HG03457 (cell line): Measurements from ENCODE around the gene CDK2.
"Not testable (repeated sequence)": the region's sequence is repeated elsewhere in the genome, so short reads cannot be mapped to it uniquely, and the experiment has no call there.

Source experiments
- ATAC-seq: cut with Tn5 transposase; IDR thresholded peaks from one replicate; pipeline ENCODE4 v1.9.1; 2021; ENCODE audit warnings: moderate number of reproducible peaks; ENCODE audit not compliant: unreplicated experiment

The CDK2 gene

DNA sequence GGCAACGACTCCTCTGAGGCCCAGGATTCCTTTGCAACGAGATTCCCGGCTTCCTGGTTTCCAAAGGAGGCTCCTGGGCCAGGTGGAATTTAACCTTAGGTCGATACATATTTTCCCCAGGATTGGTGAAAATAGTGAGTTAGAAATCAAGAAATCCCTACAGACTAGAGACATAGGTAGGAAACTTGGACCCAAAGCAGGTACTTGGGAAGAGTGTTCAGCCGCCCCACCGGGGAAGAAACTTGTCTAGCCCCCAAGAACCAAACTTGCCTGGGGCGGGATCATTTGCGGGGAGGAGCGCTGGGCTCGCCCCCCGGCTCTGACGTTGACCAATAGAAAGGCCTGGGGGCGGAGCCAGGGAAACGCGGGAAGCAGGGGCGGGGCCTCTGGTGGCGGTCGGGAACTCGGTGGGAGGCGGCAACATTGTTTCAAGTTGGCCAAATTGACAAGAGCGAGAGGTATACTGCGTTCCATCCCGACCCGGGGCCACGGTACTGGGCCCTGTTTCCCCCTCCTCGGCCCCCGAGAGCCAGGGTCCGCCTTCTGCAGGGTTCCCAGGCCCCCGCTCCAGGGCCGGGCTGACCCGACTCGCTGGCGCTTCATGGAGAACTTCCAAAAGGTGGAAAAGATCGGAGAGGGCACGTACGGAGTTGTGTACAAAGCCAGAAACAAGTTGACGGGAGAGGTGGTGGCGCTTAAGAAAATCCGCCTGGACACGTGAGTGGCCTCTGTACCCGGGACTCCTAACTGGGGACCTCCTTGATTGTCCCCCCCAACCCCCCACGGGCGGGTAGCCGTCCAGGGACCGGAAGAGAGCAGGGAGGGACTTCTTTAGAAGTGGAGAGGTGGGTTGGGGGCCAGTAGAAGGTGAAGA is at the start of gene CDK2:
TSS of gene CDK2 (plus strand) at position 423 of the 874 bp plus-strand sequence. CDS start at position 602, 179 bp downstream.
- ATAC-seq = peak; percentile 78

DNA sequence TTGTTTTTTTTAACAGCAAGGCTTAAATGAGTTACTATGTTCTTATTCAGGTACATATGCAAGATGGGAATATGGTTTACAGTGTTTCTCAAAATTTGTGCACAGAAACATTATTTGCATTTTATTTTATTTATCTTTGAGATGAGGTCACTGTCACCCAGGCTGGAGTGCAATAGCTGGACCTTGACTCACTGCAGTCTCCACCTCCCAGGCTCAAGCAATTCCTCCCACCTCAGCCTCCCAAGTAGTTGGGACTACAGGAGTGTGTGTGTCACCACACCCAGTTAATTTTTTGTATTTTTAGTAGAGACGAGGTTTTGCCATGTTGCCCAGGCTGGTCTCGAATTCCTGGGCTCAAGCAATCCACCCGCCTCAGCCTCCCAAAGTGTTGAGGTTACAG is 47.6 kb upstream of the CDK2 start:
- ATAC-seq = not testable (repeated sequence)

DNA sequence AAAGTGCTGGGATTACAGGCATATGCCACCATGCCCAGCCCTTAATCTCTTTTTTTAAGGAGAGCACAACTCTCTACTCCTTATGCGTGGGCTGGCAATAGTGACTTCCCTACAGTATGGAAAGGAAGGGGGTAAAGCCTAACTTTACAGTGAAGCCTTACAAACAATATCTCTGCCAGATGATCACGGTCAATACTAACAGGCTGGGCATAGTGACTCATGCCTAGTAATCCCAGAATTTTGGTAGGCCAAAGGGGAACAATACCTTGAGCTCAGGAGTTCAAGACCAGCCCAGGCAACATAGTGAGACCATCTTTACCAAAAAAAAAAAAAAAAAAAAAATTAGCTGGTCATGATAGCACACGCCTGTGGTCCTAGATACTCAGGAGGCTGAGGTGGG is 44.5 kb upstream of the CDK2 start:
- no peak for ATAC-seq

DNA sequence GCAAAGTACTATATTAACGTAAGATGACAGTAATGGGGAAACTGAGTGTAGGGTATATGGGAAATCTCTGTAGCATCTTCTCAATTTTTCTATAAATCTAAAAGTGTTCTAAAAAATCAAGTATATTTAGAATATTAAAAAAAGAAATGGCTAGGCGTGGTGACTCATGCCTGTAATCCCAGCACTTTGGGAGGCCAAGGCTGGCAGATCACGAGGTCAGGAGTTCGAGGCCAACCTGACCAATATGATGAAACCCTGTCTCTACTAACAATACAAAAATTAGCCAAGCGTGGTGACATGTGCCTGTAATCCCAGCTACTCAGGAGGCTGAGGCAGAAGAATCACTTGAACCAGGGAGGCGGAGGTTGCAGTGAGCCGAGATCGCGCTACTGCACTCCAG is 43.0 kb upstream of the CDK2 start:
- not testable (repeated sequence) for ATAC-seq

DNA sequence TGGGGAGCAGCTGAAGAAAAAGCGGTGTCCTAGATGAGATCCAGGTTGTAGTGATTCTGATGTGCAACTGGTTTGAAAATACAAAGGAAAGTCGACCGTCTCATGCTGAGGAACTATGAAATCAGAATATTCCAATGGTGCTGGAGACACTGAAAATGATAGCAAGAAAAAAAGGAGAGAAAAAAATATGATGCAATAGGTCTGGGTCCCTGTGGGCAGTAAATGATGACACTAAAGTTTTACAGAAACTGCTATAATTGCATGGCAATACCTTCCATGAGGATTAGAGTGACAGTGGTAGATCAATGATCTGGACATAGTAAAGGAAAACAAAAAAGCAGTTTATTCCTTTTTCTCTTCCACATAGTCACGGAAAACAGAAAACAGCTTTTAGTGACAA is 41.3 kb upstream of the CDK2 start:
- ATAC-seq = no peak

DNA sequence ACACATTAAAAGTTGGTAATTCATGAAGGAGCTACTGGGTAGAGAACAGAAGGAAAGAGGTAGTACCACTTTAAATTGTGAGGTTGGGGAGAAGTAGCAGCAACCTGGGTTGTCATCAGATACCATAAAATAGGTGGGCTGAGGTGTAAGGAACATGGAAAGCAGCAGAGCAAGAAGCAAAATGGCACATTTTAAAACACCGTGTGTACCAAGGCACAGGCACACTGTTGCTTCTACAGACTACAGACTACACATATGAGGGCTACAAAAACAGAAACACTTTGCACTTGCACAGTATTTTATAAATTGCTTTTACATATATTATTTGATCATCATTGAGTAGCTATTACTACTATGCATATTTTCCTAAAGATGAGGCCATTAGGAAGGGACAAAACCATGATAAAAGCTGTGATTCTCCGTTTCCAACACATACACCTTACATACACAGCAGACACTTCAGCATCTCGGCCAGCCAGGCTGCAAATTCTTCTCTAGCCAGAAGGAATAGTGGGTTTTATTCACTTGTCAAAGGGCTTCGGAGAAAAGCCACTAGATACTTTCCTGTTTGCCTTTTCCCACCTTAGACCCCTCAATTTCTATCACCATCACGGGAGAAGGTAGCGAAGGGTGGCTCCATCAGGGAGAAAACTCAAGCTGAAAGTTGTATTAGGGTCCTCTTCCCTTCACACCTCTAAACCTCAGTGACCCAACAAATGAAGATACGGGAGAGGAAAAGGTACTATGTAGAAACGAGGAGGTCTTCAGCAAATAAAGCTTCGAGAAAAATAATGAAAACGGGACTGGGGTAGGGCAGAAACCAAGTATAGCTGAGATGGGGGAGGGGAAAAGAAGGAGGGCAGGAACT is 40.5 kb upstream of the CDK2 start:
- ATAC-seq = no peak

DNA sequence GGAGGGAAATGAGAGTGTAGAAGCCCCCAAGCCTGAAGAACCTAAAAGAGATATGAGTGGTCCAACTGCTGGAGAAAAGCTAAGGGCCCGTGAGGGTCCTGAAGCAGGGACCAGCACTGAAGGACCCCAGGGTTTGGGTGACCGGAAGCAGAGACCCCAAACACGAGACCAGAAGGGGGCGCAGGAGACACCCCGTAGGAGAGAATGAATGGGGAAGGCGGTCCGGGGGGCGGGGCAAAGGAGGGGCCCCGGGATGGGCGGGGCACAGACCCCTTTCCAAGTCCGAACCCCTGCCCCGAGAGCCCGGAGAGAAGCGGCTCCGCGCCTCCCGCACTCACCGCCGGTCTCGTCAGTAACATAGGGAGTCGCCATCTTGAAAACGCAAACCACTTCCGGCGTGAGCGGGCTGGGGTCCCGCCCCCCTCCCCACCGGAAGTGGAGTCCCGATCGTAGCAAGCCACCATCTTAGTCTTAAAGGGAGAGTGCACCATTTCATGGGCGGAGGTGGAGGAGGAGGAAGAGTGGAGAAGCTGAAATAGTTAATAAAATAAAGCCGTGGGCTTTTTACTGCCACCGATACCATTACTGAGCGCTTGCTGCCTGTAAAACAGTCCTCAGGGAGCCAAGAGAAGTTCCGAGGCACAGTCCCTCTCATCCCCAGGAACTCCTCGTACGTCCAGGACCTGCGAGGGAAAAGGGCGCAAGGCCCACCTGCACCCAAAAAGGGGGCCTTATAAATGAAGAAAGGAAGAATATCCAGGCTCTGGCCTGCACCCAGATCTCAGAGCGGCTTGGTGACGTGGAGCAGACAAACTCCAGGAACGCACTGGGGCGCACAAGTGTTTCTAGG is 39.7 kb upstream of the CDK2 start:
- peak; percentile 29 for ATAC-seq

DNA sequence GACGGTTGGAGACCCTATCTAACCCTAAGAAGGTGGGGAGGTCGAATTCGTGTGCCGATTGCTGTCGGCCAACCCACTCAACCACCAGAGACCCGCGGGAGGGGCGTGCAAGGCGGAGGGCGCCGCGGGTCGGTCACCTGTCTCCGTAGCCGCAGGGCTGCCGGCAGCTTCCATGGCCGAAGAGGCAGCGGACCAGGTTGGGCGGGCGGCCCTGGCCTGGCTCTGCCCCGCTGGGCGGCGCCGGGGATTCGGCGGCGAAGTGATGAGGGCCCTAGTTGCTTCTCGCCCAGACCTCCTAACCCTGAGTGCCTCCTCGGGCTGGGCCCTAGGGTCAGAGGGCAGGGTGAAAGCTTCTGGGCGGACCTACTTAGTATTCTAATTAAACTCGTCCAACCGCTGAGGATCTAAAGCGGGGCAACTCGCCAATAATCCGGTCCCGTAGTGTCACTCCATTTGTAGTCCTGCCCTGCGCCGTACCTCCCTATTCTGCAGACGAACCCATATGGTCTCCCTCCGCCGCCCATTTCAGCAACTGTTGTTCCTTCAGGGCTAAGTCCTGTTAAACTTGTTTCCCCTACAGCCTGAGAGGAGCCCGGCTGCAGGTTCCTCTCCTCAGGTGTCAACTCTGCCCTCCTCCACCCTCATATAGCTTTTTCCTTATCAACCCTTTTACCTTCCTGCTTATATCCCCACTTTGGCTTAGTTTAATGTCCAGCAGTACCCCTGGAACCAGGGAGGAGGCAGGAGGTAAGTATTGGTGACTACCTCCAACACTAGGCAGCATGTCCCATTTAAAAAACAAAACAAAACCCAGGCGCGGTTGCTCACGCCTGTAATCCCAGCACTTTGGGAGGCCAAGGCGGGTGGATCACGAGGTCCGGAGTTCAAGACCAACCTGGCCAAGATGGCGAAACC is 38.8 kb upstream of the CDK2 start, which contains the start of gene PYM1:
TSS of gene PYM1 (minus strand) at position 307 of the 915 bp plus-strand sequence. CDS start at position 174, 133 bp downstream.
- ATAC-seq = peak; percentile 28

DNA sequence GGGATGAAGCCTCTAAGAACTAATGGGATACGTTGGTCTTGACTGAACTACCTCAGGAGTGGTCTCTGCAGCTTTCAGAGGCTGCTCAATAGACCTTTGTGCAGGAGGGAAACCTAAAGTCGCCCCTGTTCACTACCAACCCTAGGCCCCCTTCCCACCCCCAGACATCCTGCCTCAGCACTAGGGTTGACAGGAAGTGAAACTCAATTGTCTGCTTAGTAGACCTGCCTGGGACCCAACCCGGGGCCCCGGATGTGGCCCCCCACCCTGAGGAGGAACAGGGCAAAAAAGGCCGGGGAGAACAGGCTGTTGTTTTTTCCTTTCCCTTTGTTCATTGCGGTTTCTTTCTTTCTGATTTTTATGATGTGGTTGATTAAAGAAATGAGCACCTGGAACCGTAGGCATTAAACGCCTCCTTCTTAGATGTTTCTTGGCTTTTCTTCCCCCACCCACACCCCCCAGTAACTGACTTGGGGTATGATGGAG is 37.3 kb upstream of the CDK2 start:
- ATAC-seq = peak; percentile 39

DNA sequence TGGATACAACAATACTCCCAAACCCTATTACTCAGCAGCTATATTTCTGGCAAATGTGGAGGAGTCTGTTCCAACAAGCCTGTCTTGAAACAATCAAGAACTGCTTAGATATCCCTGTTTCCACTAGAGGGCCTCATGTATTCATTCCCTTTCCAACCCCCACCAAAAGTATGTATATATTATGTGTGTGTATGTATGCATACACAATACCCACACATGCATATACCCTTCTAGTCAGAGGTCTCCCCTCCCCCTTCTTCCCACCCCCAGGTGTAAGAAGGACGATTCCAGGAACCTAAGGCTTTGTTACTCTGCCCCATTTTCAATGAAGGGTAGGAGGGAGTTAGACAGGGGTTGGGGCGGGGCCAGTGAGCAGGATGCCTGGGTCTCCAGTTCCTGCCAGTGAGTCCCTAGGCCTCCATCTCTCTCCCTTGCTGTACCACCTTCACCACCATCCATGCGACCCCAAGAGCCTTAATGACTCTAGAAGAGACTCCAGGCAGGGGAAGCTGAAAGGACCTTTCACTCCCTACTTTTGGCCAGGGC is 35.8 kb upstream of the CDK2 start, which contains the start of gene DGKA:
TSS of gene DGKA (plus strand) at position 392 of the 546 bp plus-strand sequence. CDS start 5,342 bp downstream, outside the sequence.
- no peak for ATAC-seq

DNA sequence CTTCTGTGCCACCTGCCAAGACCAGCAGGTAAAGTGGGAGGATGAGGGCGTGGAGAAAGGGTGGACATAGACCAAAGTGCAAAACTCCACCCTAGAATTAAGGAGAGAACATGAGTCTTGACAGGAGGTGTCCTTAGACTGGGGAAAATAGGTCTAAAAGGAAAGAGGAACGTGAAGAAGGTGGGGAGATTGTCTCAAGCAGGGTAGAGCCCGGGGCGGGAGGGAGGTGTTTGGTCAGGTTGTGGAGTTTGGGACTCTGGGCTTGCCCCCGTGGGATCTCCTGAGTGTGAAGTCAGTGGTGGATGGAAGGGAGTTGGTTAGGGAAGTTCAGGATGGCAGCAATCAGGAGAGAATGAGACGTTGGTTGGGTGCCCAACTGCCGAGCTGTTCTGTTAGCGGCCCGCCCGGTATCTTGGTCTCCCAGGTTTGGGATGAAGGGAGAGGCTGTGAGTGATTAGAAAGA is 35.3 kb upstream of the CDK2 start:
- ATAC-seq = no peak

DNA sequence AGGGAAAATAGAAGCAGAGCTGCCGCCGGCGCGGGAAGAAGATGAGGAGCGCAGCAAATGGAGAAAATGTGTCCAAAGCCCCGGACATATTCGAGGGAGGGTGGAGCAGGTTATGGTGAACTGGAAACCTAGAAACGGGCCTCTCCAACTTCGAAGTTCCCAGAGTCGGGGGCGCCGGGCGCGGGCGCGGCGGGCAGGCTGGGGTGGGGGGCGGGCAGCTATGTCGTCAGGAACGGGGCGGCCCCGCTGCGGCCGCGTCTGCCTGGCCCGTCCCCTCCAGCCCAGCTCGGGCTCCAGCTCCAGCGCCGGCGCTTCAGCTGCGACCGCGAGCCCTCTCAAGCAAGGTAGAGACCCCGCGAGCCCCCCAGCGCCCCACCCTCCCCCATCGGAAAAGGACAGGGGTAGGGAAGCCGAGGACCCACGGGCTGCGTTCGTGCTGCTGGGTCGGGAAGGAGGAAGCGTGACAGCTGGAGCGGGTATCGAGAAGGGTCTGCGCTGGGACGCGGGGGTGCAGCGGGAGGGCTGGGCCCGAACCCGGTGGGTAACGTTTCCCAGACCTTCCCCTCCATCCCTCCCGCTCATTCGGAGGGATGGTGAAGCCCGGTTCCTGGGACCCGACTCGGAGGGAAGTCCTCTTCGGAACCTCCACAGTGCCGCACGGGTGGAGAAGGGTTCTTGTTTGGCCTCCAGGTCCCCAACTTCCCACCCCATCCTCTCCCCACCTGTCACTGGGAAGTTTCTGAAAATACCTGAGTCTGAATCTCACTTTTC is 34.7 kb upstream of the CDK2 start:
- no peak for ATAC-seq

DNA sequence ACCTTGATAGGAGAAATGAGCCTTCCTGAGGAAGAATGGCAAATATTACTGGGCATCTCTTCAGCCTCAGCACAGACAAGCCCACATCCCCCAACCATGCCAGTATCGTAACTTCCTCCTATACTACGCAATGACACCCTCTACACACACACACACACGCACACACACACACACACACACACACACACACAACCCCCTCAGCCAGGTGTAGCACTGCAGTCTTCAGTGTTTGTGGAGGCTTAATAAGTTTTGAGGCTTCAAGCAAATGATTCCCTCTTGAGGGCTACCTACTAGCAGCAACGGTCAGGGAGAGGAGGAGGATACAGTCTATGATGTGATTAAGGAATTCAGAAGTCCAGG is 34.1 kb upstream of the CDK2 start:
- ATAC-seq = no peak

DNA sequence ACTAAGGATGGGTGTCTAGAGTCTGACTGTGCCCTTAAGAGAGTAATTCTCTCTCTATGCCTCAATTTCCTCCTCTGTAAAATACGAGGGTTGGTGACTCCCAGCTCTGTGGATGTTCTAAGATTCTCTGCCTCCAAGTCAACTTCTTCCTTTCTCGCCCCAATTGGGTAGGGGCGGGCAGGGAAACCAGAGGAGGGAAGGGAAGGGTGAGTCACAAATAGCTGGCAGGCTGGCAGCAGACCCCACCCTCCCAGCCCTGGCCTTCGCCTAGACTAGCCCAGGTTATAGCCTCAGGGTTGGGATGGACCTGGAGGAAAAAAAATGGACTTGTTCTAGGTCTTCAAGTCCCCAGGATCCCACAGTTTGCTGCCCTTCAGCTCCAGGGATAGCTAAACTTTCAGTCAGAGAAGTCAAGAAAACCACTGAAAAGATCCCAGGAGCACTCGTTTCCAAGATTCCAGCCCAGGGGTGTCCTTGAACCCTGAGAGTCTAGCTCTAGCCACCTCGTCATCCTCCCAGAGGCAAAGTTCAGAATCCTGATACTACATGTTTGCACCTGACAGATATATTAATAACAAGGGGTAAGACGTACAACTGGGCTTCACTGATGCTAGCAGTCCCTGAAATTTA is 33.3 kb upstream of the CDK2 start:
- no peak for ATAC-seq

DNA sequence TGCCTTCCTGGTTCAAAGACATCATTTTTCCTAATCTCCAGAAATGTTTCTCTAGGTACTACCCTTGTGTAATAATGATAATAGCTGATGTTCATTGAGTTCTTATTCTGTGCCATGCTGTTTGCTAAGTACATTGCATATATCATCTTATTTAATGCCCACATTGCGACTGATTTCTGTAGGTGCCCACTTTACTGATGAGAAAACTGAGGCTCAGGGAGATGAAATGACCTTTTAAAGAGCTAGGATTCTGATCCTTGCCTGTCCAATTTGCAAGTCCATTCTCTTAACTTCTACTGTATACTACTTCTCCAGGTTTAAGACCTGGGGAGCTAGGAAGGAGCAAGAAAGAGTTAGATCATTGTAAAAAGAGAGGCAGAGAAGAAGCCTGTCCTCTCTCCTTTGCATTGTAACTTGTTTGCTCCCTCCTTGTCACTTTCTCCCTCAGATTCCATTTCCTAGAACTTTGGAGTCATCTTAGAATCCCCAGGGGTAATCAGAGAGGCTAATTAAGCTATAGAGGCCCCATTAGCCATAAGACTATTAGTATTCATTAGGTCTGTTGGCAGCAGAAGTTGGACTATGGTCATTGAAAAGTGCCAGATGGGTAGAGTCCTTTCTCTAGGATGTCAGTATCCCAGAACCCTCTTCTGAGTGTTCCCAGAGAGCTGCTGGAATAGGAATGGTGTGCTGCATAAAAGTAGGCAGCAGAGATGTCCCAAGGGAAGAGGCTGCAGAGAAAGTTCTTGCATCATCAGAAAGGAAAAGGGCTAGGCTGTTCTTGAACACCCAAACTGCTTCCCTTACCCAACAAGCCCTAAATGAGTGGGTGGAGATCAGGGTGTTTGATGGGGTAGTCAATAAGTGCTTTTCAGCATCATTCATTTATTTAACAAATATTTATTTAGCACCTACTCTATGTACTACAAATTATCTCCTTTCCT is 32.6 kb upstream of the CDK2 start:
- ATAC-seq = no peak

DNA sequence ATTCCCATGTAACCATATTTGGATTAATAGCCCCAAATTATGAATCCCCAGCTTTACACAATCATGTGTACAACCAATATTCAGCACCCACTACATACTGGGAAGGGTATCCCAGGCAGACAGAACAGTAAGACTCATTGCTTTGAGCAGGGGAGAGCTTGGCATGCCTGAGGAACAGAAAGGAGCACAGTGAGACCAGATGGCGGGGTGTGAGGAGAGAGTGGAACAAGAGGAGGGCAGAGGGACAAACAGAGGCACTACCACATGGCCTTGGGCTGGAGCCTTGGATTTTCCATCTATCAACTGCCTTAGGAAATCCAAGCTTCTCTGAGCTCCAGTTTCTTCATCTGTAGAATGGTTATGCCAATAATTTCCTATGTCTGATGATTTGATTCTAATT is 31.9 kb upstream of the CDK2 start:
- ATAC-seq = no peak

DNA sequence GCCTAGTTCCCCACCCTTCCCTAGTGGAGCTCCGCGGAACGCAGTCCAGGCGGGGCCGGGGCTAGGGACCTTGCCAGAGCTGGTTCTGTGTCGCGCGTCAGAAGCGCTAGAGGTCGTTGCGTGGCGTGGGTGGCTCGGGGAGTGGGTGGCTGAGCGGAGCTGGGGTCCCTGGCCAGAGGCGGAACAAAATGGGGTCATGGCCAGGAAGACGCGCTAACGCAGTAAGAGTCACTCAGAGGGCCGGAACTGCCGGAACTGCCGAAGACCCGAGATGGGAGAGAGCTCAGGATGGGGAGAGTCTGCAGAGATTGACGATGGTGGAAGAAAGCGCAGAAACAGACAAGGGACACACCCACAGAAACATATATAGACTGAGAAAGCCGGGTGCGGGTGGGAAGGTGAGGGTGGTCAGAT is 30.9 kb upstream of the CDK2 start:
- ATAC-seq = no peak
